ENCODE data around the gene SLC2A6.

The SLC2A6 gene

GRCh38 chr9:133437753-133438531 is 41.0 kb downstream of the SLC2A6 start:
- no peak for DNase-seq (ENCODE audit: low read depth)

GRCh38 chr9:133436681-133437080 is 42.2 kb downstream of the SLC2A6 start:
- no peak for DNase-seq (ENCODE audit: low read depth)

- DNase-seq (ENCODE audit: low read depth): no peak
These were observed 45.5 kb downstream of the SLC2A6 start for GRCh38 chr9:133433351-133433843.

- no peak for DNase-seq (ENCODE audit: low read depth)
These were observed 48.7 kb downstream of the SLC2A6 start for GRCh38 chr9:133430244-133430643.

- peak; percentile 16 for DNase-seq (ENCODE audit: low read depth)
These were observed 49.2 kb downstream of the SLC2A6 start for GRCh38 chr9:133429641-133430161.

- DNase-seq (ENCODE audit: low read depth): no peak
These were observed 49.7 kb downstream of the SLC2A6 start for GRCh38 chr9:133429214-133429613.

GRCh38 chr9:133428617-133429101 is 50.2 kb downstream of the SLC2A6 start:
- DNase-seq (ENCODE audit: low read depth): no peak

- no peak for DNase-seq (ENCODE audit: low read depth)
These were observed 51.1 kb downstream of the SLC2A6 start for GRCh38 chr9:133427658-133428348.

- DNase-seq (ENCODE audit: low read depth): no peak
These were observed 52.9 kb downstream of the SLC2A6 start for GRCh38 chr9:133426011-133426410.

- DNase-seq (ENCODE audit: low read depth): no peak
These were observed 53.8 kb downstream of the SLC2A6 start for GRCh38 chr9:133425049-133425632.

- no peak for DNase-seq (ENCODE audit: low read depth)
These were observed 54.7 kb downstream of the SLC2A6 start for GRCh38 chr9:133424187-133424586.

GRCh38 chr9:133423216-133423615 is 55.7 kb downstream of the SLC2A6 start:
- DNase-seq (ENCODE audit: low read depth): no peak

GRCh38 chr9:133421615-133422542 is 57.0 kb downstream of the SLC2A6 start, which contains the start of gene ADAMTS13:
TSS of gene ADAMTS13 (plus strand) at chr9:133422367. CDS start at chr9:133422444, 77 bp downstream.
- DNase-seq (ENCODE audit: low read depth): no peak

Measured in EH (cell line).